ENCODE measurements around the gene FGGY. TPM values are rescaled to one million over a fixed set of nuclear protein-coding genes. Genes with fewer than 3 reads are reported as not detected.

FGGY gene
- total RNA-seq, 1 experiment from 2014 or later = 14.6 TPM

- no peak overlapping the region for H3K56ac ChIP-seq (ENCODE audit: insufficient read length, low read depth, low read length)
- no peaks in the 10 kb centered on the region for H3K4me1 ChIP-seq (ENCODE audit: insufficient read depth, low read length)
- no peak overlapping the region for H3K18ac ChIP-seq (ENCODE audit: insufficient read length, low read depth, low read length)
- H3K9me3 Mint-ChIP-seq = no peaks in the 10 kb centered on the region
- no peak overlapping the region for H3K23ac ChIP-seq (ENCODE audit: insufficient read length, low read depth, low read length)
- H3T11ph ChIP-seq (ENCODE audit: low read length) = no peak overlapping the region
- H2BK5ac ChIP-seq (ENCODE audit: insufficient read length, low read length) = no peak overlapping the region
- H3K9ac ChIP-seq (ENCODE audit: extremely low read depth, insufficient read length, low read length) = no peak overlapping the region
- H2AFZ ChIP-seq (ENCODE audit: low read length) = no peak overlapping the region
- no peak overlapping the region for H2BK20ac ChIP-seq (ENCODE audit: low read depth, low read length, poor library complexity, severe bottlenecking)
- H3K23me2 ChIP-seq (ENCODE audit: insufficient read length, low read depth, low read length, poor library complexity, severe bottlenecking) = peaks cover 4% of the 10 kb centered on the region
- TF ChIP-seq, protein P1, sequence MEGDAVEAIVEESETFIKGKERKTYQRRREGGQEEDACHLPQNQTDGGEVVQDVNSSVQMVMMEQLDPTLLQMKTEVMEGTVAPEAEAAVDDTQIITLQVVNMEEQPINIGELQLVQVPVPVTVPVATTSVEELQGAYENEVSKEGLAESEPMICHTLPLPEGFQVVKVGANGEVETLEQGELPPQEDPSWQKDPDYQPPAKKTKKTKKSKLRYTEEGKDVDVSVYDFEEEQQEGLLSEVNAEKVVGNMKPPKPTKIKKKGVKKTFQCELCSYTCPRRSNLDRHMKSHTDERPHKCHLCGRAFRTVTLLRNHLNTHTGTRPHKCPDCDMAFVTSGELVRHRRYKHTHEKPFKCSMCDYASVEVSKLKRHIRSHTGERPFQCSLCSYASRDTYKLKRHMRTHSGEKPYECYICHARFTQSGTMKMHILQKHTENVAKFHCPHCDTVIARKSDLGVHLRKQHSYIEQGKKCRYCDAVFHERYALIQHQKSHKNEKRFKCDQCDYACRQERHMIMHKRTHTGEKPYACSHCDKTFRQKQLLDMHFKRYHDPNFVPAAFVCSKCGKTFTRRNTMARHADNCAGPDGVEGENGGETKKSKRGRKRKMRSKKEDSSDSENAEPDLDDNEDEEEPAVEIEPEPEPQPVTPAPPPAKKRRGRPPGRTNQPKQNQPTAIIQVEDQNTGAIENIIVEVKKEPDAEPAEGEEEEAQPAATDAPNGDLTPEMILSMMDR (conservative IDR thresholded peaks at IDR 0.05) = no peak
- H3K27me3 Mint-ChIP-seq (ENCODE audit: low read depth) = no peaks in the 10 kb centered on the region; the same call in none of the 2 replicates
- H4K8ac ChIP-seq (replicated peaks; ENCODE audit: insufficient read length, low read depth, low read length) = no peak overlapping the region
- H3K27ac Mint-ChIP-seq = no peak overlapping the region; a peak in 1 of 7 replicates
- H2BK12ac ChIP-seq (ENCODE audit: insufficient read length, low read depth, low read length) = no peak overlapping the region
- H3K14ac ChIP-seq (ENCODE audit: insufficient read depth, low read length) = no peak overlapping the region
- H4K91ac ChIP-seq (ENCODE audit: insufficient read length, low read depth, low read length) = no peak overlapping the region
- H3K4ac ChIP-seq (ENCODE audit: low read depth, low read length) = no peak overlapping the region
- no peak overlapping the region for H3K4me2 ChIP-seq (ENCODE audit: insufficient read depth, insufficient read length, low read length)
- no peak overlapping the region for H3K4me3 Mint-ChIP-seq
- H4K5ac ChIP-seq (ENCODE audit: insufficient read length, low read depth, low read length) = no peak overlapping the region
- WGBS (ENCODE audit: extremely low coverage, insufficient read length, low lambda C conversion rate) = no CpG with 5 or more reads among the region's 3 CpGs
- no peaks in the 10 kb centered on the region for H3K36me3 Mint-ChIP-seq (ENCODE audit: insufficient read depth in 1 of 3, low read depth in 3 of 3)
- H3K9me3 ChIP-seq (ENCODE audit: control insufficient read depth, low read depth, low read length) = no peaks in the 10 kb centered on the region
- no peaks in the 10 kb centered on the region for H3K27me3 ChIP-seq (ENCODE audit: insufficient read depth, low read length)
- H3K27ac ChIP-seq (ENCODE audit: insufficient read length, low read depth, low read length) = no peak overlapping the region
- no peak overlapping the region for H2BK15ac ChIP-seq (ENCODE audit: low read depth, low read length)
- no peaks in the 10 kb centered on the region for H3K79me2 ChIP-seq (ENCODE audit: insufficient read depth, low read length)
- H4K20me1 ChIP-seq (ENCODE audit: control insufficient read depth, insufficient read depth, insufficient read length) = no peaks in the 10 kb centered on the region
- no peak overlapping the region for H2AK5ac ChIP-seq (ENCODE audit: insufficient read length, low read length)
- no peak overlapping the region for H2BK120ac ChIP-seq (ENCODE audit: low read depth, low read length, poor library complexity, severe bottlenecking)
- peaks cover 6 to 12% of the 10 kb centered on the region in 2 experiments for H3K4me1 Mint-ChIP-seq
- H3K79me1 ChIP-seq (ENCODE audit: insufficient read depth, low read depth, low read length, poor library complexity, severe bottlenecking) = no peaks in the 10 kb centered on the region
- no peak for DNase-seq
These were observed 464.5 kb downstream of the FGGY start for GRCh38 chr1:59761443-59761842.
